T1000 (cell line): ENCODE measurements around the gene CSNK2A1.

Experiments used
- DNase-seq: peaks from one replicate; lab custom pipeline; 2025; ENCODE audit warnings: mixed read lengths; lab: John Stamatoyannopoulos, UW

The CSNK2A1 gene

DNA sequence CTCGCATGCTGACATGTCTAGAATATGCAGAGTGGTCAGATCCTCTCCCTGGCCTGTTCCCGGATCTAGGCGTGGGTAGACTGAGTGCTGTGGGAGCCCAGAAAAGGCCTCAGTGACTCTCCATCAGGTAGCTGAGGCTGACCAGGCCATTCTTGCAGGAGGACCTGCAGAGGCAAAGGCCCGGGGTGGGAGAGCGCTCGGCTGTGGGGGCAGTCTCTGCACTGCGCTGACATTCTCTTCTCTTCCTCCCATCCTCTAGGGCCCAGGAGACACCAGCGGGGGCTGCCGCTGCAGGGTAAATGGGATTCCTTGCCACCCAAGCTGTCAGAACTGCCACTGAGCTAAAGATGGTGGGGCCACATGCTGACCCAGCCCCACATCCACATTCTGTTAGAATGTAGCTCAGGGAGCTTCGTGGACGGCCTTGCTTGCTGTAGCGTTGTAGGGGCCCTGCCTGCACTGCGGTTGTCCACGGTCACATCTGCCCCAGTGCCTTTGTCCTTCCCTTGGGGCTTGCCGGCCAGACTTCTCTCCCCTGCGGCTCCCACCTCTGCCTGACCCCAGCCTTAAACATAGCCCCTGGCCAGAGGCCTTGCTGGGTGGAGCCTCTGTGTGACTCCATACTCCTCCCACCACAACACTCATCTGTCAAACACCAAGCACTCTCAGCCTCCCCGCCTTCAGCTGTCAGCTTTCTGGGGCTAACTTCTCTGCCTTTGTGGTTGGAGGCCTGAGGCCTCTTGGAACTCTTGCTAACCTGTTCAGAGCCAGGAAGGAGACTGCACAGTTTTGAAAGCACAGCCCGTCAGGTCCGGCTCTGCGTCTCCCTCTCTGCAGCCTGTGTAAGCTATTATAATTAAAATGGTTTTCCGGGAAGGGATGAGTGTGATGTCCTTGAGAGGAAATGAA, 113.2 kb downstream of the CSNK2A1 start:
- DNase-seq: no peak

DNA sequence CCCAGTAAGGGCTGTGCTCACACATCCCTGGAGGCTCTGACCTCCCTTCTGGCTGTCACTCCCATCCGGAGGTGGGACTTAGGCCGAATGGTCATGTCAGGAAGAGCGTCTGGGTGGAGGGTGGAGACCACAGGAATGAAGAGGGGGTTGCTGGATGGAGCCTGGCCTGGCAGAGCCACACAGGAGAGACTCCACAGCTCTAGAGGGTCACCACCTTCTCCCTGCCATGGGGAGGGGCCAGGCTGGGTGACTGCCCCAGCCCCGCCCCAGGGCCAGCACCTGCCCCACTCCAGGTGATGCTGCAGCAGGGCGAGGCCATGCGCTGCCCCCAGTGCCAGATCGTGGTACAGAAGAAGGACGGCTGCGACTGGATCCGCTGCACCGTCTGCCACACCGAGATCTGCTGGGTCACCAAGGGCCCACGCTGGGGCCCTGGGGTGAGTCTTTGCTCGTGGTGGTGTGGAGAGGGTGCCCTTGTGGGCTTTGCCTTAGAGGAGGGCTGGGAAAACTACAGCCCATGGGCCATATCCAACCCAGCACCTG, 114.9 kb downstream of the CSNK2A1 start:
- no peak for DNase-seq

DNA sequence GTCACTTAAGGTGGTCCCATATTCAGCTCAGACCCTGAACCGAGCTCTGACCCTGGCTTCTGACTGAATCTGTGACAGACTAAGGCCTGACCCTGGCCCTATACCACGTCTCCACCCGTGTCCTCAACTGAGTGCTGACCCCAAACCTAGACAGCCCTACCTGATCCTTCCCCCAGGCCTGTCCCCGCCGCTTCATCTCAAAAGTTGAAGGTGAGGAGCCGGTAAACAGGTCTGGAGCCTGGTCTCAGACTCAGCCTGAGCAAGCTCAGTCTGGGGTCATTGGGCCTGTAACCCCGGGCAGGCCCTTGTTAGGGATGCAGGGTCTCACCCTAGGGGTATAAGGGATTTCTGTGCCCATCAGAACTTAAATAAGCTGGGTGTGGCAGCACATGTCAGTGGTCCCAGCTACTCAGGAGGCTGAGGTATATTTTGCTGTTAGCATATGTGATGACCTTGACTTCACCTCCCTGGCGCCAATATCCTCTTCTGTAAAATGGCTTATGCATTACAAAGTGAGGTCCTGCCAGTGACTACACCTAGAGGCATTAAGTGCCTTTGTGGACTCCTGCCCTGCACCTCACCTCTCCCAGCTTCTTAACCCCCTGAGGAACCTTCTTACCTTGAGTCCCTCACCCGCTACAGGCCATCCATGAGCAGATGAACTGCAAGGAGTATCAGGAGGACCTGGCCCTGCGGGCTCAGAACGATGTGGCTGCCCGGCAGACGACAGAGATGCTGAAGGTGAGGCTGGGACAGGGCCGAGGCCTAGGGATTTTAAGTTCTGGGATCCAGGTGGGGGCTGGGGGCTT, 115.5 kb downstream of the CSNK2A1 start:
- DNase-seq: no peak

DNA sequence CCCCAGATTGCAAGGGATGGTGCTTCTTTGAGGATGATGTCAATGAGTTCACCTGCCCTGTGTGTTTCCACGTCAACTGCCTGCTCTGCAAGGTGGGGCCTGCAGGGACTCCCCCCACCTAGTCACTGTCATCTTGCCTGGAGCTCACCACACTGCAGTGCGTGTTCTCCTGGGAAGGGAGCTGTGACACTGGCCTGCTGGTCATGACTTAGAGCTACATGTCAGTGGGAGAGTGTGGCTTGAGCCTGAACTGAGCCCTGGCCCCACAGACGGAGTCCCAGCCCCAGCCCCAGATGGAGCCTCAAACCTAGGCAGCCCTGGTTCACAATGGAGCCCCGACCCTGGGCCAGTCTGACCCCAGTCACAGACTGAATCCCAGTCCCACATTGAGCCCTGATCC, 116.2 kb downstream of the CSNK2A1 start:
- no peak for DNase-seq

DNA sequence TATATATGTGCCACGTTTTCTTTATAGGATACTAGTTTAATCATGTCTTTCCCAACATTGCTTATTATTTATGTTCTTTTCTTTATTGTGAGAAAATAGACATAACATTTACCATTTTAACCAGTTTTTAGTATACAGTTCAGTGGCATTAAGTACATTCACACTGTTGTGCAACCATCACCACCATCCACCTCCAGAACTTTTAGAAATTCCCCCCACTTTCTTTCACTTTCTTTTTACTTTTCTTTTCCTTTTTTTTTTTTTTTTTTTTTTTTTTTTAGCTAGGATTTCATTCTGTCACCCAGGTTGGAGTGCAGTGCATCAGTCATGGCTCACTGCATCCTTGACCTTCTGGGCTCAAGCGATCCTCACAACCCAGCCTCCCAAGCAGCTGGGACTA, 117.0 kb downstream of the CSNK2A1 start:
- no peak for DNase-seq
